Activated CD8-positive, alpha-beta memory T cell treated with anti-CD3 and anti-CD28 coated beads, Interleukin-2, amount 10 ng/mL, durations not matched to agents 7 days and 5 days (primary cell): ENCODE results near the gene FIBP. TPM values are rescaled to one million over a fixed set of nuclear protein-coding genes. Genes with fewer than 3 reads are reported as not detected.

ENCODE experiments used
- ATAC-seq: fragments of 150-1000 bp; cut with Tn5 transposase; one replicate; pipeline ENCODE4 v1.10.0; 2021; ENCODE audit warnings: moderate library complexity
- CTCF ChIA-PET: fragments of 350-600 bp; sonication (Branson Sonifier 250); formaldehyde crosslinking; loops from one replicate; lab custom pipeline; 2021; ENCODE audit warnings: antibody characterized with exemption; lab: Charles Lee
- DNase-seq: peaks from one replicate; pipeline ENCODE4 v3.0.0-alpha.2; 2020
- H3K27ac Mint-ChIP-seq: one replicate; pipeline ENCODE4 v1.8.0; 2021; ENCODE audit warnings: mild to moderate bottlenecking, mixed read lengths
- H3K27me3 Mint-ChIP-seq: one replicate; pipeline ENCODE4 v1.8.0; 2021; ENCODE audit warnings: mixed read lengths
- H3K36me3 Mint-ChIP-seq: one replicate; pipeline ENCODE4 v1.8.0; 2021; ENCODE audit warnings: mild to moderate bottlenecking, mixed read lengths
- H3K4me1 Mint-ChIP-seq: one replicate; pipeline ENCODE4 v1.8.0; 2021; ENCODE audit warnings: mixed read lengths
- H3K4me3 Mint-ChIP-seq: one replicate; pipeline ENCODE4 v1.8.0; 2021; ENCODE audit warnings: mild to moderate bottlenecking, moderate library complexity, mixed read lengths
- H3K9me3 Mint-ChIP-seq: one replicate; pipeline ENCODE4 v1.8.0; 2022; ENCODE audit warnings: low read depth, mixed read lengths
- total RNA-seq, 2 experiments: library from RNA; stranded (reverse); gene quantifications; one replicate each; pipeline ENCODE4 v1.2.3, GENCODE V29; 2021

Gene FIBP
- total RNA-seq, 2 experiments from 2014 or later: 100 to 122 TPM

- no peaks in the 10 kb centered on the region for H3K27me3 Mint-ChIP-seq
- H3K4me3 Mint-ChIP-seq: peak overlapping the region; percentile 53
- CTCF ChIA-PET: interaction anchor here (1.6 to 27.4 kb wide), 3 partner anchors 8 to 27 kb away, joined by 6 to 710 read pairs (median 83); partner anchors contain the start of genes CCDC85B, CTSW, EFEMP2 and FIBP
- no peaks in the 10 kb centered on the region for H3K9me3 Mint-ChIP-seq
- H3K4me1 Mint-ChIP-seq: peaks cover 27% of the 10 kb centered on the region
- no peak for DNase-seq
- no peak for ATAC-seq
- H3K27ac Mint-ChIP-seq: peak overlapping the region; percentile 35
- peaks cover 38% of the 10 kb centered on the region for H3K36me3 Mint-ChIP-seq
Observed at GRCh38 chr11:65862941-65863888, 25.1 kb downstream of the FIBP start.

DNA sequence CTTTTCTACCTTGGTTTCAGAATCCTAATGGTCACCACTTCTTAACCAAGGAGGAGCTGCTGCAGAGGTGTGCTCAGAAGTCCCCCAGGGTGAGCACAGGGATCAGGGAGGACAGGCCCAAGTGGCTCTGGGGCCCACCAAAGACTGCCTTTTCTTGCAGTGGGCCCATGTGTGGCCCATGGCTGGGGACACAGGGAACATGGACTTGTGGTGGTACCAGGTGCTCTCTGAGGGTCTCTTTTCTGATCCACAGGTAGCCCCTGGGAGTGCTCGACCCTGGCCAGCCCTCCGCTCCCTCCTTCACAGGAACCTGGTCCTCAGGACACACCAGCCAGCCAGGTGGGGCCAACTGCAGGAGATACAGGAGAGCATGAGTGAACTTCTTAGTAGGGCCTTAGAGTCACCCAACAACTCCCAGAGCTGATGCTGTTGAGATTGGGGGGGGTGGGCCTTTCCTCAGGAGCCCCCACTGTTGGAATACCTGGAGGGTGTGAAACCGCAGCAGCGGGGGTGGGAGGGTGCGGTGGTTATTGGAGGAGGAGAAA lies 26.0 kb downstream of the FIBP start:
- CTCF ChIA-PET: interaction anchor here (1.4 to 27.4 kb wide), 4 partner anchors 9 to 183 kb away, joined by 3 to 710 read pairs (median 44); partner anchors contain the start of genes CCDC85B, CTSW, EFEMP2 and FIBP
- peaks cover 36% of the 10 kb centered on the region for H3K36me3 Mint-ChIP-seq
- no peaks in the 10 kb centered on the region for H3K27me3 Mint-ChIP-seq
- peak overlapping the region; percentile 35 for H3K27ac Mint-ChIP-seq
- peak overlapping the region; percentile 53 for H3K4me3 Mint-ChIP-seq
- ATAC-seq (no peak), DNase-seq (no peak)
- peaks cover 27% of the 10 kb centered on the region for H3K4me1 Mint-ChIP-seq
- H3K9me3 Mint-ChIP-seq: no peaks in the 10 kb centered on the region

- H3K27ac Mint-ChIP-seq: peak overlapping the region; percentile 99
Observed at GRCh38 chr11:65861533-65862183, 26.6 kb downstream of the FIBP start.

DNA sequence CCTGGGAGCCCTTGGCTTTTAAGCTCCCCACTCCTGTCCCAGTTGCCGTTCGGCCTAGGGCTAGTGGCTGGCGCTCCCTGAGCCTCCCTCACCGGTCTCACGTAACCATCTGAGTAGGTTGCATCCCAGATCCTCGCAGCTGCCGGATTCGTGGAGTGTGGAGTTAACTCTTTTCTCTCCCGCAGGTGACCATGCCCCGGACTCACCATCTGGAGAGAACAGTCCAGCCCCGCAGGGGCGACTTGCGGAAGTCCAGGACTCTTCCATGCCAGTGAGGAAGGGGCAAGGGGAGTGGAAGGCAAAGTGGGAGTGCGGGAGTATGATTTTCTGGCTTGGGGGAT lies 27.1 kb downstream of the FIBP start:
- H3K4me3 Mint-ChIP-seq: peak overlapping the region; percentile 91
- H3K4me1 Mint-ChIP-seq: peaks cover 35% of the 10 kb centered on the region
- CTCF ChIA-PET: interaction anchor here (0.7 to 27.4 kb wide), 14 partner anchors 9 to 198 kb away, joined by 3 to 710 read pairs (median 4); partner anchors contain the start of genes AP5B1, BANF1, CCDC85B and CTSW
- H3K27ac Mint-ChIP-seq: peak overlapping the region; percentile 99
- H3K36me3 Mint-ChIP-seq: peaks cover 37% of the 10 kb centered on the region
- no peaks in the 10 kb centered on the region for H3K27me3 Mint-ChIP-seq
- no peak for ATAC-seq
- no peak for DNase-seq
- H3K9me3 Mint-ChIP-seq: no peaks in the 10 kb centered on the region

More at GRCh38 chr11:65861533-65862183, 26.6 kb downstream of the FIBP start:
- peaks cover 30% of the 10 kb centered on the region for H3K4me1 Mint-ChIP-seq
- ATAC-seq (no peak), DNase-seq (no peak)
- peaks cover 33% of the 10 kb centered on the region for H3K36me3 Mint-ChIP-seq
- H3K9me3 Mint-ChIP-seq: no peaks in the 10 kb centered on the region
- no peaks in the 10 kb centered on the region for H3K27me3 Mint-ChIP-seq
- CTCF ChIA-PET: interaction anchor here (0.8 to 27.4 kb wide), 12 partner anchors 10 to 183 kb away, joined by 3 to 710 read pairs (median 6); partner anchors contain the start of genes AP5B1, BANF1, CCDC85B and CTSW
- peak overlapping the region; percentile 91 for H3K4me3 Mint-ChIP-seq

DNA sequence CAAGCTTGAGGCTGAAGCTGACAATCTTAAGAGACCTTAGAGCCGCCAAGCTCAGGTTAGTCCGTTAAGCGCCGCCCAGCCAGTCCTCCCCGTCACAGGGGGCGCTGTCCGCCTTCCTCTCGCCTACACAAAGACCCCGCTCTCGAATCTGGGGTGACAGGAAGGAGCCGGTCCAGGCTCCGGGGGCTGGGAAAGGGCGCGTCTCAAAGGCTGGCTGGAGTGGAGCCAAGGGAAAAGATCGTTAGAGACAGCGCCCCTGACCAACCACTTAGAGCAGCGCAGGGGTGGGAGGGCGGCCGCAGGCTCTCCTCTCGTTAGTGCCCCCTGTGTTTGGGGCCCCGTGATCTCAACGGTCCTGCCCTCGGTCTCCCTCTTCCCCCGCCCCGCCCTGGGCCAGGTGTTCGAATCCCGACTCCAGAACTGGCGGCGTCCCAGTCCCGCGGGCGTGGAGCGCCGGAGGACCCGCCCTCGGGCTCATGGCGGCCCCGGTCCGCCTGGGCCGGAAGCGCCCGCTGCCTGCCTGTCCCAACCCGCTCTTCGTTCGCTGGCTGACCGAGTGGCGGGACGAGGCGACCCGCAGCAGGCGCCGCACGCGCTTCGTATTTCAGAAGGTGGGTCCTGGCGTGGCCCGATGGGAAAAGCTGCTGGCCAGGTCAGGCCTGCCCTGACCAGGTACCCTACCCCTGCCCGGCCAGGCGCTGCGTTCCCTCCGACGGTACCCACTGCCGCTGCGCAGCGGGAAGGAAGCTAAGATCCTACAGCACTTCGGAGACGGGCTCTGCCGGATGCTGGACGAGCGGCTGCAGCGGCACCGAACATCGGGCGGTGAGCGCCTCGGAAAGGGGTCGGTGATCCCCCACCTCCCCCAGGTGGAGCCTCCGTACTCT lies 27.8 kb downstream of the FIBP start, which contains the start of gene MUS81:
Gene MUS81, plus strand, starts transcription at position 156 of the 887 bp plus-strand sequence. Its CDS starts 321 bp downstream, at position 477.
- Mint-ChIP-seq H3K4me1 (peaks cover 41% of the 10 kb centered on the region), H3K9me3 (no peaks in the 10 kb centered on the region), H3K4me3 (peak within 1 kb of the TSS; percentile 91), H3K36me3 (peaks cover 43% of the 10 kb centered on the region), H3K27me3 (no peaks in the 10 kb centered on the region), H3K27ac (peak within 1 kb of the TSS; percentile 99)
- DNase-seq: peak; percentile 98
- ATAC-seq: peak; percentile 32
- CTCF ChIA-PET: interaction anchor here (0.7 to 27.4 kb wide), 35 partner anchors 9 to 361 kb away, joined by 3 to 710 read pairs (median 4); partner anchors contain the start of genes AP5B1, BANF1, CCDC85B and CTSW

DNA sequence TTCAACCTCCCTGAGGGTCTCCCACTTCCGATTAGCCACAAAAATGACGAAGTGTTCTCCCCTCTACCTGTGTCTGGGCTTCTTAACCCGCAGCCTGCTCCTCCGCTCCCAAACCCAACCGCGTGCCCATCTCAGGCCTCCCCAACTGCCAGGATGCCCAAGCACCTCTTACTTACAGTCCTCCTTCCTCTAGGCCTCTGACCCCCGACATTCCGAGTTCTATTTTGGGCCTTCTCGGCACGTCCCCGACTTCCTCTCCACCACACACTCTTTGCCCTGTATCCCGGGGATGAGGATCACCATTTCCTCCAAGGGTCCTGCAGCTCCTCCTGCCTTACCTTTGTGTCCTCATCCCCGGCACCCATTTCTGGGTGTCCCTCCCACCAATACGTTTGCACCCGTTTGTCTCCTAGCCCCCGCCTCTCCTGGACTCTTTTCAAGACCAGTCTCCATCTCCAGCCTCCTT lies 28.4 kb downstream of the FIBP start:
- CTCF ChIA-PET: interaction anchor here (0.7 to 27.4 kb wide), 29 partner anchors 9 to 360 kb away, joined by 3 to 710 read pairs (median 5); partner anchors contain the start of genes AP5B1, BANF1, CCDC85B and CTSW
- no peaks in the 10 kb centered on the region for H3K9me3 Mint-ChIP-seq
- peaks cover 46% of the 10 kb centered on the region for H3K4me1 Mint-ChIP-seq
- no peak for DNase-seq
- peak overlapping the region; percentile 91 for H3K4me3 Mint-ChIP-seq
- no peaks in the 10 kb centered on the region for H3K27me3 Mint-ChIP-seq
- H3K36me3 Mint-ChIP-seq: peaks cover 42% of the 10 kb centered on the region
- peak overlapping the region; percentile 99 for H3K27ac Mint-ChIP-seq
- ATAC-seq: peak; percentile 0

GRCh38 chr11:65859095-65859811 lies 29.0 kb downstream of the FIBP start:
- H3K27ac Mint-ChIP-seq: peak overlapping the region; percentile 99
- ATAC-seq: peak; percentile 71
- H3K27me3 Mint-ChIP-seq: no peaks in the 10 kb centered on the region
- DNase-seq: peak; percentile 100
- H3K4me3 Mint-ChIP-seq: peak overlapping the region; percentile 91
- H3K4me1 Mint-ChIP-seq: peaks cover 51% of the 10 kb centered on the region
- peaks cover 48% of the 10 kb centered on the region for H3K36me3 Mint-ChIP-seq
- CTCF ChIA-PET: interaction anchor here (0.8 to 27.4 kb wide), 28 partner anchors 9 to 360 kb away, joined by 3 to 710 read pairs (median 5); partner anchors contain the start of genes AP5B1, BANF1, CCDC85B and CTSW
- no peaks in the 10 kb centered on the region for H3K9me3 Mint-ChIP-seq

- DNase-seq (no peak), ATAC-seq (no peak)
- peak overlapping the region; percentile 91 for H3K4me3 Mint-ChIP-seq
- CTCF ChIA-PET: interaction anchor here (0.8 to 27.4 kb wide), 10 partner anchors 10 to 286 kb away, joined by 3 to 710 read pairs (median 14); partner anchors contain the start of genes AP5B1, CCDC85B, CTSW and EFEMP2
- H3K9me3 Mint-ChIP-seq: no peaks in the 10 kb centered on the region
- H3K27ac Mint-ChIP-seq: peak overlapping the region; percentile 99
- peaks cover 52% of the 10 kb centered on the region for H3K36me3 Mint-ChIP-seq
- peaks cover 52% of the 10 kb centered on the region for H3K4me1 Mint-ChIP-seq
- no peaks in the 10 kb centered on the region for H3K27me3 Mint-ChIP-seq
Observed at GRCh38 chr11:65858681-65859087, 29.6 kb downstream of the FIBP start.

DNA sequence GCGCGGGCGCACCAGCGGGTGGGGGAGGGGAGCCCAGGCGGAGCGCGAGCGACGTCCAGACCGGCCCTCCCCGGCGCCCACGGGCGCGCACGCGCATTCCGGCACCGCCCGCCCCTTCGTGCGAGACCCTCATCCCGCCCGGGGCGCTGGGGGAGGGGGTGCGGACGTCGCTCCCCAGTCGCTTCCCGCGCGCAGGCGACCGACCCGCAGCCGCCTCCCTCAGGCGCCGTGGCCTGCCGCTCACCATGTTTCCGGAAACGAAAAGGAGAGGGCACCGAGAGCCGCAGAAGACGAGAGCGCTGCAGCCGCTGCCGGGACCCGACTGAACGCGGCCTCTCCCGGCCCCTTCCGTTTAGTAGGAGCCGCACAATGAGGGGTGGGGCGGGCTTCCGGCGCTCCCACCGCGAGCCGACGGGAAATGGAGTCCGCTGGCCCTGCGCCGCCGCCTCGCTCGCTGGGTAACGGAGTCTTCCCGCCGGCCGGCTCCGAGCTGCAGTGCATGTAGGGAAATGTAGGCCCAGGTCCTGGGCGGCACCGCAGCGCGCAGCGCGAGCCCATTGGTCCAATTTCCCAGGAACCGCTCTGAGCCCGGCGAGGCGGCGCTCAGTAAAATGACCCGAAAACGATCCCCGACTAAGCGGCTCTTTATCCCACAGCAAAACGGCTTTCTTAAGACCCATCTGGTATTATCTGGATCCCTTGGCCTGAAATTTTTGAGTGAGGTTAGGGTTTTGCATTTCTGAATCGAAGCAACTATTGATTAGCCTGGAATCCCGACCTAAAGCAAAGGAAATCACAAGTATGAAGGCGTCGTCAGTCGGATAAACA lies 30.2 kb downstream of the FIBP start, which contains the start of gene CFL1:
Gene CFL1, minus strand, starts transcription at position 328 of the 828 bp plus-strand sequence. Its CDS starts 81 bp downstream, at position 247.
- peaks cover 47% of the 10 kb centered on the region for H3K4me1 Mint-ChIP-seq
- H3K4me3 Mint-ChIP-seq: peak within 1 kb of the TSS; percentile 91
- no peaks in the 10 kb centered on the region for H3K27me3 Mint-ChIP-seq
- DNase-seq (peak; percentile 99), ATAC-seq (peak; percentile 63)
- peak within 1 kb of the TSS; percentile 99 for H3K27ac Mint-ChIP-seq
- H3K9me3 Mint-ChIP-seq: no peaks in the 10 kb centered on the region
- H3K36me3 Mint-ChIP-seq: peaks cover 53% of the 10 kb centered on the region
- CTCF ChIA-PET: interaction anchor here (0.8 to 27.4 kb wide), 9 partner anchors 9 to 150 kb away, joined by 3 to 710 read pairs (median 20); partner anchors contain the start of genes AP5B1, CCDC85B, CTSW and EFEMP2

- ATAC-seq (peak; percentile 0), DNase-seq (peak; percentile 79)
- Mint-ChIP-seq H3K9me3 (no peaks in the 10 kb centered on the region), H3K4me3 (peak overlapping the region; percentile 91), H3K36me3 (peaks cover 53% of the 10 kb centered on the region), H3K27me3 (no peaks in the 10 kb centered on the region), H3K4me1 (peaks cover 42% of the 10 kb centered on the region), H3K27ac (peak overlapping the region; percentile 81)
- CTCF ChIA-PET: interaction anchor here (3.0 to 27.4 kb wide), 5 partner anchors 14 to 146 kb away, joined by 20 to 710 read pairs (median 24); partner anchors contain the start of genes AP5B1, CCDC85B, CTSW and EFEMP2
Observed at GRCh38 chr11:65857500-65857852, 30.8 kb downstream of the FIBP start.
